Umbilical cord (tissue), 2 donors: ENCODE results near the gene WFDC11. TPM values are rescaled to one million over a fixed set of nuclear protein-coding genes. Genes with fewer than 3 reads are reported as not detected.

Experiments used
- DNase-seq: peaks from one replicate; pipeline ENCODE4 v3.0.0-alpha.2; 2015; ENCODE audit warnings: low spot score
- total RNA-seq: library from RNA; depleted of rRNA; stranded (reverse); fragments of >200 nt; gene quantifications from one replicate; pipeline ENCODE4 v1.2.3, GENCODE V29; 2014; ENCODE audit warnings: low replicate concordance; ENCODE audit not compliant: insufficient read depth

WFDC11 gene
- total RNA-seq, 1 donor from 2014 or later: not detected

DNA sequence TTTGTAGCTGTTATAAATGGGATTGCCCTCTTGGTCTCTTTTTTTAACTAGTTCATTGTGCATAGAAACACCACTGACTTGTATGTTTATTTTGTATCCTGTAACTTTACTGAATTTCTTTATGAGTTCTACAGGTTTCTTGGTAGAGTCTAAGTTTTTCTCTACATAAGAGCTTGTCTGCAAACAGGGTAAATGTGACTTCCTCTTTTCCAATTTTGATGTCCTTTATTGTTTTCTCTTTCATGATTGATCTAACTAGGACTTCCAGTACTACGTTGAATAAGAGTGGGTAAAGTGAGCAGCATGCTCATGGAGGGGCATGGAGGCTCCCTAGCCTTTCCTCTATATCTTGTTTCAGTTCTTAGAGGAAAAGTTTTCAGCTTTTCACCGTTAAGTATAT, 43.5 kb downstream of the WFDC11 start:
- DNase-seq: no peak

DNA sequence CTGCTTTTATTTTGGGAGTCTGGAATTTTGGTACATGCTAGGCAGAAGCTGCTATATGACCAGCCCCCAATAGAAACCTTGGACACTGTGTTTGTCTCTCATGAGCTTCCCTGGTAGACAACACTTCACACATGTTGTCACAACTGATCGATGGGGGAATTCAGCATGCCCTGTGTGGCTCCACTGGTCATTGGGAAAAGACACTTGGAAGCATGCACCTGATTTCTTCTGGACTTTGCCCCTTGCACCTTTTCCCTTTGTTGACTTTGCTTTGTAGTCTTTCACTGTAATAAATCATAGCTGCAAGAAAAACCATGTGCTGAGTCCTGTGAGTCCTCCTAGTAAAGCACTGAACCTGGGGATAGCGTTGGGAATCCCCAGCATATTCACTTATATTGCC, 48.4 kb downstream of the WFDC11 start:
- no peak for DNase-seq

DNA sequence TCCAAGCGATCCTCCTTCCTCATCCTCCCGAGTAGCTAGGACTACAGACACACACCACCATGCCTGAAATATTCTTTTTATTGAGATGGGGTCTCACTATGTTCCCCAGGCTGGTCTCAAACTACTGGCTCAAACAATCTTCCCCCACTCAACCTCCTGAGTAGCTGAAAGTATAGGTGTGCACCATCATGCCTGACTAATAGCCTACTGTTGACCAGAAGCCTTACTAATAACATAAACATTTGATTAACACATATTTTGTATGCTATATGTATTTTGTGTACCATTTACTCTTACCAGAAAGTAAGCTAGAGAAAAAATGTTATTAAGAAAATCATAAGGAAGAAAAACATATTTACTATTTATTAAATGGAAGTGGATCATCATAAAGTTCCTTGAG, 52.4 kb downstream of the WFDC11 start:
- DNase-seq: no peak

DNA sequence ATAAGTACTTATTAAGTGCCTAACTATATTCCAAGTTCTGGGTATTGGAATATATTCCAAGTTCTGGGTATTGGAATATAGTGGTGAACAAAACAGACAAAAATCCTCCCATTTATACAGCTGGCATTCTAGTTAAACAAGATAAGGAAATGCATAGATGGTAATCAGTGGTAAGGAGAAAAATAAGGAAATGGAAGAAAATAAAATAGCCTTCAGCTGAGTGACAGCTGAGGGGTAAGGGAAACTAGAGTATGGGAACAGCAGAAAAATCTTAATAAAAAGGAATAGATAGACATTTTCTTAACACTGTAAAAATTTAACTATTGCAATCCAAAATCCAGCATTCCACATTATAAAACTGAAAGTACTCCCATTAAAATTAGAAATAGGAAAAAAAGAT, 57.7 kb downstream of the WFDC11 start:
- DNase-seq: no peak

DNA sequence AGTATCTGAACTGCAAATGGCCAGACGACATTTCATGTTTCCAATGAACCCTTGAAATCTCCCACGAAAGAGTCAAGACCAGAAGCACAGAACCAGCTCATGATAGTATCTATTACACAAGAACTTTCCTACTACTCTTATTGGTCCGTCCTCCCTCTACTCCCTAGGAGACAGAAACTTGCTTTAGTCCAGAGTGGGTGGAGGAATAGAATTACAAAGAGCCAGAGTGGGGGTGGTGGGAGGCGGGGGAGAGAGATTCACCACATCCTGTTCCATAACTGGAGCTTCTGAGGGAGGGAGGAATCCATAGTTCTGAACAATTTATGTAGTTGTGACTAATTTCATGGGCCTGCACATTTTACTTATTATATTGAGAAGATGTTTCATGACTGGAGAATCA, 59.0 kb downstream of the WFDC11 start:
- DNase-seq: no peak

DNA sequence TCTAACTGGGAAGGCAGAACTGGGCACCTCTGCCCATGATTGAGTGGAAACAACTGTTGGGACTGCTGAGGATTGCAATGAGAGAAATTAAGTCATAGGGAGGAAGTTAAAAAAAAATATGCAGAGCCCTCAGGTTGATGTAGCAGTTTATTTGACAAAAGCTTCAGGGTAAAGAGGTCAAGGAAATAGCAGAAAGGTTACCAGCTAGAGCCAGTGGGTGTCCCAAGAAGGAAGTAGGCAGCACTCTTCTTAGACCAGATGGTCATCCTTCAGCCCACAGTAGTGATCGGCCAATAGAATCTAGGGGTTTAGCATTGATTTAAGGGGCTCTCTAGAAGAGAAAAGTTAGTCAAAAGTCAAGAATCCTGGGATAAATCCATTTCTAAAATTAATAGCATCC, 62.2 kb downstream of the WFDC11 start:
- no peak for DNase-seq

Other genes starting within 250 kb of the WFDC11 start
- gene WFDC2, start 200.5 kb downstream of the WFDC11 start, total RNA-seq: 9.9 TPM
- gene SPINT3, start 154.6 kb downstream of the WFDC11 start, total RNA-seq: 12.0 TPM
- gene WFDC6, start 130.8 kb downstream of the WFDC11 start, total RNA-seq: not detected
- gene EPPIN, start 122.8 kb downstream of the WFDC11 start, total RNA-seq: 6.3 TPM
- not detected for gene WFDC8, start 91.0 kb downstream of the WFDC11 start, total RNA-seq
- gene WFDC10A, start 40.5 kb downstream of the WFDC11 start, total RNA-seq: not detected
- gene WFDC9, start 39.0 kb downstream of the WFDC11 start, total RNA-seq: not detected
- 5.5 TPM for gene WFDC13, start 31.8 kb upstream of the WFDC11 start, total RNA-seq
- not detected for gene WFDC10B, start 34.8 kb upstream of the WFDC11 start, total RNA-seq
- gene SPINT4, start 52.1 kb upstream of the WFDC11 start, total RNA-seq: not detected
- gene WFDC3, start 121.6 kb upstream of the WFDC11 start, total RNA-seq: 1.7 TPM
- 24.1 TPM for gene DNTTIP1, start 121.7 kb upstream of the WFDC11 start, total RNA-seq
- gene UBE2C, start 142.4 kb upstream of the WFDC11 start, total RNA-seq: 3.6 TPM
- gene TNNC2, start 157.1 kb upstream of the WFDC11 start, total RNA-seq: not detected
- 35.2 TPM for gene SNX21, start 163.6 kb upstream of the WFDC11 start, total RNA-seq
- gene ACOT8, start 187.2 kb upstream of the WFDC11 start, total RNA-seq: 20.0 TPM
- gene ZSWIM3, start 187.4 kb upstream of the WFDC11 start, total RNA-seq: 7.7 TPM
- 3.1 TPM for gene ZSWIM1, start 211.0 kb upstream of the WFDC11 start, total RNA-seq
- gene SPATA25, start 217.4 kb upstream of the WFDC11 start, total RNA-seq: 3.6 TPM
- 1.9 TPM for gene NEURL2, start 221.0 kb upstream of the WFDC11 start, total RNA-seq
- gene CTSA, start 221.1 kb upstream of the WFDC11 start, total RNA-seq: 16.4 TPM
- 108 TPM for gene PLTP, start 241.9 kb upstream of the WFDC11 start, total RNA-seq